VCaP (cell line): ENCODE measurements around the gene RIN3.

Experiments
- H3K27ac ChIP-seq: fragments of 450-650 bp; 2 replicates; pipeline ENCODE4 v1.5.1; 2017
- CTCF ChIP-seq: fragments of 450-650 bp; conservative IDR thresholded peaks from 2 replicates; pipeline ENCODE4 v1.5.1; 2017; ENCODE audit warnings: mild to moderate bottlenecking, moderate library complexity

Gene RIN3

GRCh38 chr14:92601757-92602417 lies 88.3 kb downstream of the RIN3 start:
- H3K27ac ChIP-seq = no peak overlapping the region
- no peak for TF ChIP-seq CTCF

GRCh38 chr14:92603309-92604242 lies 90.0 kb downstream of the RIN3 start:
- peak; percentile 76 for TF ChIP-seq CTCF
- H3K27ac ChIP-seq = peak overlapping the region; percentile 41; the same call in 1 of the 2 replicates

DNA sequence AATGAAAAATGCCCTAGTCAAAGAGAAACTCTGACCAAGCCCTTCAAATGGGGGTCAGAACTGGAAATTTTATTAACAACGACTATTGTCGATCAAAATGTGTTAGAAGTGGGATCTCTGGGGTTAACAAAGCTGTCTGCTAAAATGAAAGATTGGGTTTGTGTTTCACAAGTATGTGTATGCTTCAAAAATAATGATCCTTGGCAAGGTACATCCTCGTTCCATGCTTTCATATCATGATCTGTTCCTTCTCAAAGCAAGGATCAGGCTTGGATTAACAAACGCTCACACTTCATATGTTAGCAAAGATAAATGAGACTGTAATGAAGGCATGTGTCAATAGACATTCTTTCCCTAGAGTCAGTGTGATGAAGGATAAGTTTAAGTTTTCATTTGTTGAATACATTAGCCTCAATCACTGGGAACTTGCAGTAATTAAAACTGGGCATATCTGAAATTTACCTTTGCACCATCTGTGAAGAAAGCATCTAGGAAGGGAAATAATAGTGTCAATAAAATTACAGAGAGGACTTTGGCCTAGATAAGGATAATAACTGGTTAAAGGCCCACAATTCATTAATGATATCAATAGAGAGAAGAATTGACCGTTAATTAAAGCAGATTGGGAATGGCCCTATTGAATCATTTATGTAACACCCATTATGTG lies 91.8 kb downstream of the RIN3 start:
- no peak for TF ChIP-seq CTCF

DNA sequence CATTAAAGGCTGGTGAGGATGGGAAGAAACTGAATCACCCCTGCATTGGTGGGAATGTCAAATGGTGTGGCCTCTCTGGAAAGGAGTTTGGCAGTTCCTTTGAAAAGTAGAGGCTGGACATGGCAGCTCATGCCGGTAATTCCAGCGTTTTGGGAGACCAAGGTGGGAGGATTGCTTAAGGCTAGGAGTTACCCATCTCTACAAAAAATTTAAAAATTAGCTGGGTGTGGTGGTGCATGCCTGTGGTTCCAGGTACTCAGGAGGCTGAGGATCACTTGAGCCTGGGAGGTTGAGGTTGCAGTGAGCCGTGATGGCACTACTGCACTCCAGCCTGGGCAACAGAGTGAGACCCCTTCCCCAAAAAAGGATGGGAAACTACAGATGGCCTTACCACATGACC lies 93.7 kb downstream of the RIN3 start:
- TF ChIP-seq CTCF = no peak

More for the DNA sequence above, 91.8 kb downstream of the RIN3 start:
- no peak overlapping the region for H3K27ac ChIP-seq

GRCh38 chr14:92607702-92608429 lies 94.3 kb downstream of the RIN3 start:
- H3K27ac ChIP-seq = no peak overlapping the region; the same call in 1 of the 2 replicates
- no peak for TF ChIP-seq CTCF

More for the DNA sequence above, 93.7 kb downstream of the RIN3 start:
- no peak overlapping the region for H3K27ac ChIP-seq

GRCh38 chr14:92609955-92610354 lies 96.4 kb downstream of the RIN3 start:
- no peak for TF ChIP-seq CTCF
- peak overlapping the region; percentile 42 for H3K27ac ChIP-seq
